Measurements from ENCODE around the gene DNAL1. TPM values are rescaled to one million over a fixed set of nuclear protein-coding genes. Genes with fewer than 3 reads are reported as not detected.

The DNAL1 gene
- total and polyA plus RNA-seq, 2 of the 13 experiments (the other 11 are each of a cell fraction or from before 2014, with no cell fraction given) = 1.4 to 13.3 TPM

GRCh38 chr14:73633116-73634010, 11.4 kb upstream of the DNAL1 start (continued):
- TF ChIP-seq BHLHE40 (IDR thresholded peaks at IDR 0.05; ENCODE audit: low read length) (0 out of 2 replicates have a peak, but pooled peaks have one; percentile 14), ZNF710 (CRISPR knock-in tag; IDR thresholded peaks at IDR 0.05; ENCODE audit: borderline replicate concordance) (no peak), KMT2B (CRISPR knock-in tag; IDR thresholded peaks at IDR 0.05) (no peak), EP300 (IDR thresholded peaks at IDR 0.05; ENCODE audit: low read depth in 2 of 2, low read length in 2 of 2) (no peak), EP300 (CRISPR knock-in tag; IDR thresholded peaks at IDR 0.05; ENCODE audit: borderline replicate concordance) (no peak), SIN3A (IDR thresholded peaks at IDR 0.05; ENCODE audit: borderline replicate concordance, low read depth, low read length) (no peak), E2F5 (CRISPR knock-in tag; conservative IDR thresholded peaks at IDR 0.05) (no peak), ADNP (CRISPR knock-in tag; IDR thresholded peaks at IDR 0.05) (no peak), NCOR1 (IDR thresholded peaks at IDR 0.05; ENCODE audit: borderline replicate concordance, low read length) (no peak), ESRRA (CRISPR knock-in tag; IDR thresholded peaks at IDR 0.05; ENCODE audit: low read depth) (no peak), ARHGAP35 (CRISPR knock-in tag; IDR thresholded peaks at IDR 0.05; ENCODE audit: borderline replicate concordance) (no peak), ZNF720 (CRISPR knock-in tag; IDR thresholded peaks at IDR 0.05) (no peak), RCOR2 (CRISPR knock-in tag; IDR thresholded peaks at IDR 0.05) (no peak), ZKSCAN8 (CRISPR knock-in tag; IDR thresholded peaks at IDR 0.05; ENCODE audit: borderline replicate concordance) (no peak), ZMYM2 (CRISPR knock-in tag; IDR thresholded peaks at IDR 0.05) (no peak), MBD4 (IDR thresholded peaks at IDR 0.05; ENCODE audit: borderline replicate concordance, low read length) (no peak), ATF4 (CRISPR knock-in tag; IDR thresholded peaks at IDR 0.05) (no peak), ZNF44 (CRISPR knock-in tag; IDR thresholded peaks at IDR 0.05) (no peak), ZNF598 (CRISPR knock-in tag; IDR thresholded peaks at IDR 0.05; ENCODE audit: borderline replicate concordance) (peak; percentile 70; the same call in 1 of the 2 replicates), ZNF333 (CRISPR knock-in tag; IDR thresholded peaks at IDR 0.05; ENCODE audit: borderline replicate concordance) (no peak), ZNF567 (CRISPR knock-in tag; IDR thresholded peaks at IDR 0.05; ENCODE audit: borderline replicate concordance) (no peak), FLYWCH1 (CRISPR knock-in tag; IDR thresholded peaks at IDR 0.05) (no peak), ZNF776 (CRISPR knock-in tag; IDR thresholded peaks at IDR 0.05) (no peak)
- TF ChIP-seq, protein P1, sequence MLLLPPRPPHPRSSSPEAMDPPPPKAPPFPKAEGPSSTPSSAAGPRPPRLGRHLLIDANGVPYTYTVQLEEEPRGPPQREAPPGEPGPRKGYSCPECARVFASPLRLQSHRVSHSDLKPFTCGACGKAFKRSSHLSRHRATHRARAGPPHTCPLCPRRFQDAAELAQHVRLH (CRISPR knock-in tag; IDR thresholded peaks at IDR 0.05; ENCODE audit: borderline replicate concordance, low read depth) = peak; percentile 31; the same call in 1 of the 2 replicates
- TF ChIP-seq, protein P2, sequence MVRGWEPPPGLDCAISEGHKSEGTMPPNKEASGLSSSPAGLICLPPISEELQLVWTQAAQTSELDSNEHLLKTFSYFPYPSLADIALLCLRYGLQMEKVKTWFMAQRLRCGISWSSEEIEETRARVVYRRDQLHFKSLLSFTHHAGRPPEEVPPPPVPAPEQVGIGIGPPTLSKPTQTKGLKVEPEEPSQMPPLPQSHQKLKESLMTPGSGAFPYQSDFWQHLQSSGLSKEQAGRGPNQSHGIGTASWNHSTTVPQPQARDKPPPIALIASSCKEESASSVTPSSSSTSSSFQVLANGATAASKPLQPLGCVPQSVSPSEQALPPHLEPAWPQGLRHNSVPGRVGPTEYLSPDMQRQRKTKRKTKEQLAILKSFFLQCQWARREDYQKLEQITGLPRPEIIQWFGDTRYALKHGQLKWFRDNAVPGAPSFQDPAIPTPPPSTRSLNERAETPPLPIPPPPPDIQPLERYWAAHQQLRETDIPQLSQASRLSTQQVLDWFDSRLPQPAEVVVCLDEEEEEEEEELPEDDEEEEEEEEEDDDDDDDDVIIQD (CRISPR knock-in tag; IDR thresholded peaks at IDR 0.05; ENCODE audit: low read depth) = no peak

Measured in HepG2 (cell line).